Stimulated activated CD8-positive, alpha-beta memory T cell treated with anti-CD3 and anti-CD28 coated beads, Interleukin-4, amount 100 ng/mL, for 24 hours (primary cell): ENCODE results near the gene SERGEF.

Source experiments
- DNase-seq: peaks from one replicate; pipeline ENCODE4 v3.0.0-alpha.2; 2020; ENCODE audit warnings: low read depth

SERGEF gene

GRCh38 chr11:17951685-17952388 lies 61.0 kb downstream of the SERGEF start:
- no peak for DNase-seq

- DNase-seq: no peak
These were observed 62.2 kb downstream of the SERGEF start for GRCh38 chr11:17950644-17951043.

GRCh38 chr11:17948296-17948695 lies 64.6 kb downstream of the SERGEF start:
- DNase-seq: no peak

GRCh38 chr11:17939542-17939941 lies 73.3 kb downstream of the SERGEF start:
- DNase-seq: no peak

- DNase-seq: no peak
These were observed 76.1 kb downstream of the SERGEF start for GRCh38 chr11:17936790-17937189.

GRCh38 chr11:17934194-17934593 lies 78.7 kb downstream of the SERGEF start:
- DNase-seq: no peak

GRCh38 chr11:17933708-17934107 lies 79.1 kb downstream of the SERGEF start:
- DNase-seq: no peak

GRCh38 chr11:17932472-17932871 lies 80.4 kb downstream of the SERGEF start:
- DNase-seq: no peak

GRCh38 chr11:17931595-17931994 lies 81.3 kb downstream of the SERGEF start:
- DNase-seq: no peak

GRCh38 chr11:17930544-17931125 lies 82.2 kb downstream of the SERGEF start:
- DNase-seq: no peak

- no peak for DNase-seq
These were observed 83.7 kb downstream of the SERGEF start for GRCh38 chr11:17929171-17929570.

GRCh38 chr11:17927681-17928343 lies 85.0 kb downstream of the SERGEF start:
- no peak for DNase-seq

- DNase-seq: no peak
These were observed 85.8 kb downstream of the SERGEF start for GRCh38 chr11:17927041-17927440.

GRCh38 chr11:17924713-17925112 lies 88.1 kb downstream of the SERGEF start:
- DNase-seq: no peak

- DNase-seq: no peak
These were observed 89.6 kb downstream of the SERGEF start for GRCh38 chr11:17923217-17923616.

GRCh38 chr11:17922416-17922788 lies 90.4 kb downstream of the SERGEF start:
- DNase-seq: no peak

- DNase-seq: no peak
These were observed 91.0 kb downstream of the SERGEF start for GRCh38 chr11:17921659-17922415.

GRCh38 chr11:17918049-17918605 lies 94.7 kb downstream of the SERGEF start:
- DNase-seq: no peak

GRCh38 chr11:17917556-17917955 lies 95.3 kb downstream of the SERGEF start:
- no peak for DNase-seq

GRCh38 chr11:17915500-17916143 lies 97.2 kb downstream of the SERGEF start:
- DNase-seq: no peak

GRCh38 chr11:17914957-17915356 lies 97.9 kb downstream of the SERGEF start:
- DNase-seq: no peak

GRCh38 chr11:17907046-17907445 lies 105.8 kb downstream of the SERGEF start:
- no peak for DNase-seq
